NB4 (cell line): Measurements from ENCODE around the gene NEU1.

Source experiments
- MAX ChIP-seq: IDR thresholded peaks from 2 replicates; pipeline ENCODE4 v1.6.1; 2011; ENCODE audit warnings: low read depth, low read length
- MYC ChIP-seq: IDR thresholded peaks from 2 replicates; pipeline ENCODE4 v1.6.1; 2011; ENCODE audit warnings: low read depth, low read length
- POLR2A ChIP-seq: IDR thresholded peaks from 2 replicates; pipeline ENCODE4 v1.6.1; 2011; ENCODE audit warnings: mild to moderate bottlenecking; ENCODE audit not compliant: insufficient read length; ENCODE audit errors: extremely low read depth
- TF ChIP-seq, protein P1 (sequence below): IDR thresholded peaks from one replicate; pipeline ENCODE4 v1.5.1; 2012; ENCODE audit warnings: low read depth, low read length

DNA sequence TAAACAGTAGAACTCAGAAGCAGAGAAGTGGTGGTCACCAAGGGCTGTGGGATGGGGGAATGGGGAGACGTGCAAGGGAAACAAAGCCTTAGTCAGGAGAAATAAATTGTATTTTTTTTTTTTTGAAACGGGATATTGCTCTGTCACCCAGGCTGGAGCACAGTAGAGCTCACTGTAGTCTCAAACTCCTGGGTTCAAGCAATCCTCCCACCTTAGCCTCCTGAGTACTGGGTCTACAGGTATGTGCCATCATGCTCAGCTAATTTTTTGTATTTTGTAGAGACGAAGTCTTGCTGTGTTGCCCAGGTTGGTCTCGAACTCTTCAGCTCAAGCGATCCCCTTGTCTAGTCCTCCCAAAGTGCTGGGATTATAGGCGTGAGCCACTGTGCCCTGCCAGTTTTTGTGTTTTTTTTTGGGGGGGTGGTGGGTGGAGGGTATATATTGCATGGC is 31.7 kb downstream of the NEU1 start:
- TF ChIP-seq, protein P1, sequence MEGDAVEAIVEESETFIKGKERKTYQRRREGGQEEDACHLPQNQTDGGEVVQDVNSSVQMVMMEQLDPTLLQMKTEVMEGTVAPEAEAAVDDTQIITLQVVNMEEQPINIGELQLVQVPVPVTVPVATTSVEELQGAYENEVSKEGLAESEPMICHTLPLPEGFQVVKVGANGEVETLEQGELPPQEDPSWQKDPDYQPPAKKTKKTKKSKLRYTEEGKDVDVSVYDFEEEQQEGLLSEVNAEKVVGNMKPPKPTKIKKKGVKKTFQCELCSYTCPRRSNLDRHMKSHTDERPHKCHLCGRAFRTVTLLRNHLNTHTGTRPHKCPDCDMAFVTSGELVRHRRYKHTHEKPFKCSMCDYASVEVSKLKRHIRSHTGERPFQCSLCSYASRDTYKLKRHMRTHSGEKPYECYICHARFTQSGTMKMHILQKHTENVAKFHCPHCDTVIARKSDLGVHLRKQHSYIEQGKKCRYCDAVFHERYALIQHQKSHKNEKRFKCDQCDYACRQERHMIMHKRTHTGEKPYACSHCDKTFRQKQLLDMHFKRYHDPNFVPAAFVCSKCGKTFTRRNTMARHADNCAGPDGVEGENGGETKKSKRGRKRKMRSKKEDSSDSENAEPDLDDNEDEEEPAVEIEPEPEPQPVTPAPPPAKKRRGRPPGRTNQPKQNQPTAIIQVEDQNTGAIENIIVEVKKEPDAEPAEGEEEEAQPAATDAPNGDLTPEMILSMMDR, result no peak
- TF ChIP-seq MAX (no peak), MYC (no peak), POLR2A (no peak)
